T-helper 17 cell (primary cell): ENCODE results near the gene GSG1L. TPM values are rescaled to one million over a fixed set of nuclear protein-coding genes. Genes with fewer than 3 reads are reported as not detected.

Source experiments
- ATAC-seq: fragments of 150-1000 bp; cut with Tn5 transposase; 2 replicates; pipeline ENCODE4 v1.10.0; 2021; ENCODE audit warnings: mild to moderate bottlenecking, moderate library complexity
- DNase-seq, 3 donors: peaks; one replicate each; pipeline versions ENCODE4 v3.0.0 to v3.0.0-alpha.2; 2020 to 2021
- H3K9me3 ChIP-seq: one replicate; pipeline ENCODE4 v1.7.0; 2013; ENCODE audit warnings: low read length, mild to moderate bottlenecking; ENCODE audit not compliant: control insufficient read depth, poor library complexity, severe bottlenecking
- H3K27ac Mint-ChIP-seq: one replicate; pipeline ENCODE4 v1.8.0; 2022; ENCODE audit warnings: mild to moderate bottlenecking, moderate library complexity, mixed read lengths
- H3K27me3 Mint-ChIP-seq: one replicate; pipeline ENCODE4 v1.8.0; 2022; ENCODE audit warnings: mixed read lengths
- H3K36me3 Mint-ChIP-seq: one replicate; pipeline ENCODE4 v1.8.0; 2022; ENCODE audit warnings: low read depth, mixed read lengths
- H3K4me1 Mint-ChIP-seq: one replicate; pipeline ENCODE4 v1.8.0; 2022; ENCODE audit warnings: mild to moderate bottlenecking, mixed read lengths
- H3K4me3 Mint-ChIP-seq: one replicate; pipeline ENCODE4 v1.8.0; 2022; ENCODE audit warnings: mild to moderate bottlenecking, moderate library complexity, mixed read lengths
- total RNA-seq, 4 donors: library from RNA in 2 of 4; stranded (reverse) in 2 of 4; gene quantifications; one replicate each; pipeline ENCODE4 v1.2.3 and lab custom pipeline; 2022 to 2026

Gene GSG1L
- total RNA-seq, 2 donors from 2014 or later: not detected

- Mint-ChIP-seq H3K36me3 (peaks cover 2% of the 10 kb centered on the region), H3K27ac (no peak overlapping the region), H3K27me3 (peaks cover 34% of the 10 kb centered on the region), H3K4me3 (no peak overlapping the region), H3K4me1 (peaks cover 9% of the 10 kb centered on the region)
- no peaks in the 10 kb centered on the region for H3K9me3 ChIP-seq
- ATAC-seq (no peak), DNase-seq (no peak)
These were observed 263.6 kb downstream of the GSG1L start for GRCh38 chr16:27799896-27800295.

DNA sequence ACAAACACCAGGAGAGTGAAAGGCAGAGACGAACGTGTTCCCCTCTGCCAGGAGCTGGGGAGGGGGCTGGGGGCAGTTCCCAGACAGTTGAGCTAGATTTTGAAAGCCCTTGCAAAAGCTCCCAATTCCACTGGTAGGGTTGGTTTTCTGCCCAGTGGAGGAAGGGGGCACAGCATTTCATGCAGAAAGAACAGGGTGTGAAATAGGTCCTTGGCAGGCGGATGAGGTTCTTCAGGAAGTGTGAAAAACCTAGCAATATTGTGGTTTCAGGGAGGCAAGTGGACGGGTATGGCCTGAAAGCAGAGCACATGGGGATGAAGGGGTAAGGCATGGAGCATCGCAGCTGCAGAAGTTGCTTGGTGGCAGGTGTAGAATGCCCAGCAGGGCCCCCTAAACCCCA is 265.3 kb downstream of the GSG1L start:
- no peaks in the 10 kb centered on the region for H3K36me3 Mint-ChIP-seq
- ATAC-seq (no peak), DNase-seq (no peak)
- no peak overlapping the region for H3K4me3 Mint-ChIP-seq
- no peaks in the 10 kb centered on the region for H3K9me3 ChIP-seq
- no peak overlapping the region for H3K27ac Mint-ChIP-seq
- H3K4me1 Mint-ChIP-seq: peaks cover 5% of the 10 kb centered on the region
- H3K27me3 Mint-ChIP-seq: peaks cover 30% of the 10 kb centered on the region

DNA sequence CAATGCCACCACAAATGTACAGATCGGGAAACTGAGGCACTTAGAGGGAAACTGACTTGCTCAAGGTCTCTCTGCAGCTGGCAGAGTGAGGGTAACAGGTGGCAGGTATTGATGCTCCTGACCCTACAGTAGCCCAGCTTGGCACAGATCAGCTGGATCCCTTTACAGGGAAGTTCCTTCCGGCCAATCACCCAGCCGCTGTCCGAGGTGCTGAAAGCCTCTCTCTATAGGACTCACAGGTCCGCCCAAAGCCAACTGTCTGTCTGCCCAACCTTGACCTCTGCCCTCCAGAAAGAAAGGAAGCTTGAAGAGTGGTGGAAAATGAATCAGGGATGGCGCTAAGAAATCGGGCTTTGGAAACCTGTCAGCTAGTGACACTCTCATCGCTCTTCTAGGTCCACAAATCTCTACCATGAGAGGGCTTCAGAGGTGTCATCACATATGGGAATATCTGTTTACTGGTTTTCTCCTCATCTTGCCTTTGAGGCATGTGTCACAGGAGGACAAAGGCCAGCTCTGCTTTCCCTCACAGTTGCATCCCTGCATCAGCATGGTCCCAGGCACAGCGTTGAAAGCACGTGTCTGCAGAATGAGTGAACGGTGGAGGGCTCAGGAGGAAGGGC is 267.4 kb downstream of the GSG1L start:
- Mint-ChIP-seq H3K27me3 (peaks cover 19% of the 10 kb centered on the region), H3K4me1 (no peaks in the 10 kb centered on the region), H3K4me3 (no peak overlapping the region), H3K36me3 (no peaks in the 10 kb centered on the region), H3K27ac (no peak overlapping the region)
- no peak for ATAC-seq
- DNase-seq: no peak
- H3K9me3 ChIP-seq: no peaks in the 10 kb centered on the region

DNA sequence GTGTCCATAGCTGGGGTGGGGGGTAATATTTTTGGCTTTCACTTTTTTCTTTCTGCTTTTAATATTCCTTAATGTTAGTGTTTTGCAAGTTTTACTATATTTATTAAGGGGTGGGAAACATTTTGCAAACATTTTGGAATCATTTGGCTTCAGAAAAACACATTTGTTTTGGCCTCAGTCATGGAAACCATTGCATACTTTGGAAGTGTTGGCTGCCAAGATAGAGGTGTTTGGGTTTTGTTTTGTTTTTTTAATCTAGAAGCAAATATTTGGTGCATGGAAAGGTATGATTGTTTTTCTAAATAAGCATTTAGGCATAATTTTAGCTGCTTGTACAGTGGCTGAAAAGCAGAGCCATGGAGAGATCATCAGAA is 270.3 kb downstream of the GSG1L start:
- Mint-ChIP-seq H3K27me3 (peaks cover 10% of the 10 kb centered on the region), H3K36me3 (no peaks in the 10 kb centered on the region), H3K27ac (no peak overlapping the region), H3K4me3 (no peak overlapping the region), H3K4me1 (no peaks in the 10 kb centered on the region)
- ATAC-seq (no peak), DNase-seq (no peak)
- no peaks in the 10 kb centered on the region for H3K9me3 ChIP-seq

GRCh38 chr16:27792486-27793248 is 270.8 kb downstream of the GSG1L start:
- Mint-ChIP-seq H3K27ac (no peak overlapping the region), H3K36me3 (no peaks in the 10 kb centered on the region), H3K4me3 (no peak overlapping the region), H3K27me3 (peaks cover 5% of the 10 kb centered on the region), H3K4me1 (no peaks in the 10 kb centered on the region)
- no peaks in the 10 kb centered on the region for H3K9me3 ChIP-seq
- DNase-seq: no peak
- ATAC-seq: no peak

DNA sequence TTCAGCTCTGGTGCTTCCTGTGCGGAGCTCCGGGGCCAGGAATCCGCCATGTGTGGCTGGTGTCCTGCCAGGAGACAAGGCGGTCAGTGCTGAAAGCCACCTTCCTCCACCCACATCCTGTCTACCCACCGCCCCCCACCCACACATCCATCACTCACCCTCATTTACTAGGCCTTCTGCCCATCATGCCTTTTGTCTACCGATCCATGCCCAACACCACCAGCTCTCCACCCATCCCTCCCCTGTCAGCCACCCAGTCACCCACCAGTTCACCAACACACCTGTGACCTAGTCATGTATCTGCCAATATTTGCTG is 272.2 kb downstream of the GSG1L start:
- H3K36me3 Mint-ChIP-seq: no peaks in the 10 kb centered on the region
- H3K4me1 Mint-ChIP-seq: no peaks in the 10 kb centered on the region
- DNase-seq (no peak), ATAC-seq (no peak)
- H3K9me3 ChIP-seq: no peaks in the 10 kb centered on the region
- no peak overlapping the region for H3K4me3 Mint-ChIP-seq
- H3K27me3 Mint-ChIP-seq: no peaks in the 10 kb centered on the region
- H3K27ac Mint-ChIP-seq: no peak overlapping the region

DNA sequence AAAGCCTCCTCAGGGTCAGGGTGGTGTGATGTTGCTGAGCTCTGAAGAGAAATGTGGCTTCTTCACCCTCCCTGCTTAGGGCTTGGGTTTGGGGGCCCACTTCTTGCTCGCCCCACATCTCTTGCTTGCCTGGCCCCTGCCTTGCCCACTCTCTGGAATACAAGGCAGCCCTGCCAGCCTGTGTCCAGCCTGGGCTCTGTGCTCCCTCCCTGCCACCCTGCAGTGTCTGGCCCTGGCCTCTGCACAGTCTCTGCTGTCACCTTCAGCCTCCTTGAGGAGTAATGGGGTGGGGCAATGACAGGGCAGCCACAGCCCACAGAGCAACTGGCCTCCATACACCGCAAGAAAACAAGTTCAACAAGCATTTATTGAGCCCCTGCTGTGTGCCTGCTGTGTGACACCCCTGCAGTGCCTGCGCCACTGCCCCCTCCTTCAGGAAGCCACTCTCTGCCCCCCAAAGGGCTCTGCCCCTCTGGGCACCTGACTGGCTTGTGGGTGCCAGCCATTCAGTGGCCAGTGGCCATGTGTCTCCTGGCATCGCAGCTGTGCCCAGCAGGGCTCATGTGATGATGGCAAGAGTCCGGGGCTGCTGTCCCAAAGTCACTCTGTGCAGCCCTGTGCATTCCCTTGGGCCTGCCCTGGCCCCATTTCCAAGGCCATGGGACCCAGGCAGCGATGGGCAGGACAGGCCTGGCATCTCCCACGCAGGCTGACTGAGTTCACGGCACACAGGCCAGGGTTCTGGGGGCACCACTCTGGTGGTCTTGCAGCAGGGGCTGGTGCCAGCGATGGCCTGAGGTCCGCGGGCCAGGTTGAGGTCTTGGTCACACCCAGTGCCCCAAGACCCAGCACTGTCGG is 272.7 kb downstream of the GSG1L start:
- H3K36me3 Mint-ChIP-seq: no peaks in the 10 kb centered on the region
- H3K27ac Mint-ChIP-seq: no peak overlapping the region
- H3K4me3 Mint-ChIP-seq: no peak overlapping the region
- DNase-seq: no peak
- no peaks in the 10 kb centered on the region for H3K27me3 Mint-ChIP-seq
- no peaks in the 10 kb centered on the region for H3K4me1 Mint-ChIP-seq
- H3K9me3 ChIP-seq: no peaks in the 10 kb centered on the region
- ATAC-seq: no peak

- ATAC-seq (no peak), DNase-seq (no peak)
- no peaks in the 10 kb centered on the region for H3K27me3 Mint-ChIP-seq
- no peaks in the 10 kb centered on the region for H3K4me1 Mint-ChIP-seq
- H3K36me3 Mint-ChIP-seq: no peaks in the 10 kb centered on the region
- no peaks in the 10 kb centered on the region for H3K9me3 ChIP-seq
- no peak overlapping the region for H3K4me3 Mint-ChIP-seq
- no peak overlapping the region for H3K27ac Mint-ChIP-seq
These were observed 273.8 kb downstream of the GSG1L start for GRCh38 chr16:27789595-27790241.

GRCh38 chr16:27789150-27789549 is 274.4 kb downstream of the GSG1L start:
- Mint-ChIP-seq H3K27ac (no peak overlapping the region), H3K36me3 (no peaks in the 10 kb centered on the region), H3K4me3 (no peak overlapping the region), H3K27me3 (no peaks in the 10 kb centered on the region), H3K4me1 (no peaks in the 10 kb centered on the region)
- ATAC-seq: no peak
- DNase-seq: no peak
- H3K9me3 ChIP-seq: no peaks in the 10 kb centered on the region

DNA sequence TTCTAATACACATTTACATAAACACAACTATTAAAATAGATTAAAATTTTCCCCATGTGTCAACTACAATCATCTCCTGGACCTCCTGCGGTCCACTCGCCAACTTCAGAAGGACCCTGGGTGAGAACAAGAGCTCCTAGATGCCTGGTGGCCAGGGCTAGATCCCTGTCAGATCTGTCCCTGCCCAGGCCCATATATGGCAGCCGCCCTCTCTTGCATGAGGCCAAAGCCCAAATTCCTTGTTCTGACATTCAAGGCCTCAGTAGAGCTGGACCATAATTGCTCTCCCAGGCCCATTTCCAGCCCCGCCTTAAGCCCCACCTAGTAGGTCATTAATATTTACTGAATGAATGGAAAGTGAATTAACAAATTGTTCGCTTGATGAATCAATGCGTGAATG is 275.8 kb downstream of the GSG1L start:
- H3K27me3 Mint-ChIP-seq: no peaks in the 10 kb centered on the region
- ATAC-seq: no peak
- no peaks in the 10 kb centered on the region for H3K9me3 ChIP-seq
- H3K27ac Mint-ChIP-seq: no peak overlapping the region
- no peak for DNase-seq
- H3K36me3 Mint-ChIP-seq: no peaks in the 10 kb centered on the region
- H3K4me3 Mint-ChIP-seq: no peak overlapping the region
- H3K4me1 Mint-ChIP-seq: no peaks in the 10 kb centered on the region

GRCh38 chr16:27786923-27787625 is 276.4 kb downstream of the GSG1L start:
- no peaks in the 10 kb centered on the region for H3K9me3 ChIP-seq
- H3K4me1 Mint-ChIP-seq: no peaks in the 10 kb centered on the region
- H3K36me3 Mint-ChIP-seq: no peaks in the 10 kb centered on the region
- no peak overlapping the region for H3K27ac Mint-ChIP-seq
- DNase-seq (no peak), ATAC-seq (no peak)
- H3K27me3 Mint-ChIP-seq: no peaks in the 10 kb centered on the region
- H3K4me3 Mint-ChIP-seq: no peak overlapping the region

DNA sequence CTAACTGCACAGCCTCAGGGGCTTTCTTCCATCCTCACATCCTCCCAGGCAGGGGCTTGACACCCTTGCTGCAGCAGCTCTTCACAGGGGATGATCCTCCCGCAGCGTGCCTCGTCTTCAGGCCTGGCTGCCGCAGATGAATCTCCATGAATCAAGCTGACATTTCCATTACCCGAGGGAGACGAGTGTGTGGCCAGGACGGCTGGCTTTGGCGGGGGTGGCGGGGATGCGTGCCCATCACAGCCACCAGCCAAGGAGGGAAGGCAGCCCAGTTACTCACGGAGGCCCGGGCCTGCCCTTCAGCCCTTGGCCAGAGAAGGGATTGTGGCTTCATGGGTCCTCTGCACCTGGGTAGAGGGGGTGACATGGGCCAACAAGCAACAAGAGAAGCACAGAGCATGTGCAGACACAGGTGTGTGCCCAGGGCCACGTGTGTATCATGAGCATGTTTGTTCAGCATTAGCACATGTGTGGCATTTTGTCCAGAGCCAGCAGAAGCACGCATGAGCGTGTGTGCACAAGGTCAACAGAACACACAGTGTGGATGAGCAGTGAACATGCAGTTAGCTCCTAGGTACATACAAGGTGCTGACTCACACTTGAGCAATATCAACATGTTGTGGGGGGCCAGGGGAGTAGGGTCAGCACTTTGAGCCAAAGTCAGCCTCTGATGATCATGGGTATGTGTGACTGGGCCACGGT is 277.1 kb downstream of the GSG1L start:
- Mint-ChIP-seq H3K27me3 (no peaks in the 10 kb centered on the region), H3K36me3 (no peaks in the 10 kb centered on the region), H3K4me3 (no peak overlapping the region), H3K4me1 (no peaks in the 10 kb centered on the region), H3K27ac (no peak overlapping the region)
- DNase-seq (no peak), ATAC-seq (no peak)
- H3K9me3 ChIP-seq: no peaks in the 10 kb centered on the region
